Neural cell (in vitro differentiated cells): Measurements from ENCODE around the gene TULP4. TPM values are rescaled to one million over a fixed set of nuclear protein-coding genes. Genes with fewer than 3 reads are reported as not detected.

ENCODE experiments used
- H2AFZ ChIP-seq: fragments of 200-600, 300-800 bp; sonication (generic), shearing (Covaris generic); 2 replicates; pipeline ENCODE4 v1.6.0; 2014; ENCODE audit warnings: low read depth, mild to moderate bottlenecking, antibody characterized with exemption, low read length, moderate library complexity
- H3F3A ChIP-seq: fragments of 200-600 bp; shearing (Covaris generic); 2 replicates; pipeline ENCODE4 v1.6.1; 2016; ENCODE audit warnings: mild to moderate bottlenecking, moderate library complexity, mixed read lengths, antibody characterized with exemption, low read length; ENCODE audit not compliant: insufficient read depth, poor library complexity, severe bottlenecking
- H3K27ac ChIP-seq: fragments of 200-600, 300-800 bp; sonication (generic), shearing (Covaris generic); 2 replicates; pipeline ENCODE4 v1.5.1; 2014; ENCODE audit warnings: mild to moderate bottlenecking, low read length, moderate library complexity
- H3K27me3 ChIP-seq: fragments of 300-800, 200-600 bp; sonication (generic), shearing (Covaris generic); 2 replicates; pipeline ENCODE4 v1.6.0; 2014; ENCODE audit warnings: mild to moderate bottlenecking, low read depth, low read length, moderate library complexity; ENCODE audit not compliant: insufficient read depth
- H3K36me3 ChIP-seq: fragments of 300-800, 200-600 bp; sonication (generic), shearing (Covaris generic); 2 replicates; pipeline ENCODE4 v1.5.1; 2014; ENCODE audit warnings: mild to moderate bottlenecking, antibody characterized with exemption, low read length, moderate library complexity; ENCODE audit not compliant: insufficient read depth
- H3K4me2 ChIP-seq: fragments of 300-800, 200-600 bp; sonication (generic), shearing (Covaris generic); 2 replicates; pipeline ENCODE4 v1.6.0; 2014; ENCODE audit warnings: mild to moderate bottlenecking, low read length
- H3K4me3 ChIP-seq: fragments of 300-800, 200-600 bp; sonication (generic), shearing (Covaris generic); 2 replicates; pipeline ENCODE4 v1.5.1; 2014; ENCODE audit warnings: mild to moderate bottlenecking, low read length, moderate library complexity
- H3K79me2 ChIP-seq: fragments of 200-600 bp; shearing (Covaris generic); replicated peaks from 2 replicates; pipeline ENCODE4 v1.6.0; 2014; ENCODE audit warnings: mild to moderate bottlenecking, low read length, moderate library complexity; ENCODE audit not compliant: insufficient read depth
- H3K9ac ChIP-seq: fragments of 300-800, 200-600 bp; sonication (generic), shearing (Covaris generic); 2 replicates; pipeline ENCODE4 v1.6.1; 2016; ENCODE audit warnings: mild to moderate bottlenecking, low read length, mixed read lengths
- H3K9me2 ChIP-seq: fragments of 200-600 bp; shearing (Covaris generic); 2 replicates; pipeline ENCODE4 v1.6.1; 2016; ENCODE audit warnings: mild to moderate bottlenecking, low read length, mixed read lengths; ENCODE audit not compliant: insufficient read depth
- H3K9me3 ChIP-seq: fragments of 200-600, 300-800 bp; sonication (generic), shearing (Covaris generic); 2 replicates; pipeline ENCODE4 v1.6.1; 2016; ENCODE audit warnings: mild to moderate bottlenecking, mixed run types, low read length, moderate library complexity, mixed read lengths
- H4K20me1 ChIP-seq: fragments of 200-600 bp; shearing (Covaris generic); 2 replicates; pipeline ENCODE4 v1.6.1; 2016; ENCODE audit warnings: mild to moderate bottlenecking, mixed run types; ENCODE audit not compliant: insufficient read depth
- EP300 ChIP-seq: fragments of 450-650 bp; conservative IDR thresholded peaks from 2 replicates; pipeline ENCODE4 v1.6.1; 2014; ENCODE audit warnings: antibody characterized with exemption, mild to moderate bottlenecking, moderate library complexity; ENCODE audit not compliant: poor library complexity, severe bottlenecking
- EZH2 ChIP-seq: fragments of 200-600, 300-800 bp; shearing (Covaris generic), sonication (generic); IDR thresholded peaks from 2 replicates; pipeline ENCODE4 v1.6.1; 2014; ENCODE audit warnings: antibody characterized with exemption, low read length, borderline replicate concordance, mild to moderate bottlenecking; ENCODE audit not compliant: insufficient read depth, poor library complexity, severe bottlenecking
- MXI1 ChIP-seq: fragments of 450-650 bp; conservative IDR thresholded peaks from 2 replicates; pipeline ENCODE4 v1.6.1; 2014; ENCODE audit warnings: antibody characterized with exemption, mild to moderate bottlenecking; ENCODE audit not compliant: poor library complexity, severe bottlenecking
- POLR2AphosphoS5 ChIP-seq: IDR thresholded peaks from 2 replicates; pipeline ENCODE4 v1.6.1; 2012
- RAD21 ChIP-seq: fragments of 450-650 bp; conservative IDR thresholded peaks from 2 replicates; pipeline ENCODE4 v1.6.1; 2014; ENCODE audit warnings: antibody characterized with exemption, mild to moderate bottlenecking, moderate library complexity
- SMC3 ChIP-seq: fragments of 450-650 bp; conservative IDR thresholded peaks from 2 replicates; pipeline ENCODE4 v1.6.1; 2014; ENCODE audit warnings: antibody characterized with exemption, mild to moderate bottlenecking, moderate library complexity; ENCODE audit not compliant: poor library complexity
- TAF1 ChIP-seq: IDR thresholded peaks from 2 replicates; pipeline ENCODE4 v1.6.1; 2012; ENCODE audit warnings: low read depth
- polyA plus RNA-seq: library from polyadenylated mRNA; depleted of rRNA; stranded (reverse); fragments of >200 nt; gene quantifications from 2 replicates; pipeline ENCODE4 v1.2.3, GENCODE V29; 2014
- TF ChIP-seq, protein P1 (sequence below): fragments of 450-650 bp; IDR thresholded peaks from 2 replicates; pipeline ENCODE4 v1.5.1; 2014; ENCODE audit warnings: antibody characterized with exemption, mild to moderate bottlenecking, moderate library complexity; ENCODE audit not compliant: poor library complexity, severe bottlenecking
- TF ChIP-seq, protein P2 (sequence below): IDR thresholded peaks from 2 replicates; pipeline ENCODE4 v1.6.1; 2012; ENCODE audit warnings: borderline replicate concordance

TULP4 gene
- polyA plus RNA-seq, 1 donor from 2014 or later, result 30.6 TPM

GRCh38 chr6:158489441-158489840 lies 177.2 kb downstream of the TULP4 start:
- Histone ChIP-seq H3K79me2 (no peaks in the 10 kb centered on the region), H3K4me3 (no peak overlapping the region), H3K9me2 (no peaks in the 10 kb centered on the region), H3K9me3 (no peaks in the 10 kb centered on the region), H3K27me3 (no peaks in the 10 kb centered on the region), H2AFZ (no peak overlapping the region), H3K4me2 (no peak overlapping the region), H3K27ac (no peak overlapping the region), H3K36me3 (no peaks in the 10 kb centered on the region), H3K9ac (no peak overlapping the region), H3F3A (no peaks in the 10 kb centered on the region), H4K20me1 (no peaks in the 10 kb centered on the region)
- TF ChIP-seq MXI1, result no peak
- TF ChIP-seq EZH2, result no peak
- no peak for TF ChIP-seq EP300
- TF ChIP-seq, protein P1, sequence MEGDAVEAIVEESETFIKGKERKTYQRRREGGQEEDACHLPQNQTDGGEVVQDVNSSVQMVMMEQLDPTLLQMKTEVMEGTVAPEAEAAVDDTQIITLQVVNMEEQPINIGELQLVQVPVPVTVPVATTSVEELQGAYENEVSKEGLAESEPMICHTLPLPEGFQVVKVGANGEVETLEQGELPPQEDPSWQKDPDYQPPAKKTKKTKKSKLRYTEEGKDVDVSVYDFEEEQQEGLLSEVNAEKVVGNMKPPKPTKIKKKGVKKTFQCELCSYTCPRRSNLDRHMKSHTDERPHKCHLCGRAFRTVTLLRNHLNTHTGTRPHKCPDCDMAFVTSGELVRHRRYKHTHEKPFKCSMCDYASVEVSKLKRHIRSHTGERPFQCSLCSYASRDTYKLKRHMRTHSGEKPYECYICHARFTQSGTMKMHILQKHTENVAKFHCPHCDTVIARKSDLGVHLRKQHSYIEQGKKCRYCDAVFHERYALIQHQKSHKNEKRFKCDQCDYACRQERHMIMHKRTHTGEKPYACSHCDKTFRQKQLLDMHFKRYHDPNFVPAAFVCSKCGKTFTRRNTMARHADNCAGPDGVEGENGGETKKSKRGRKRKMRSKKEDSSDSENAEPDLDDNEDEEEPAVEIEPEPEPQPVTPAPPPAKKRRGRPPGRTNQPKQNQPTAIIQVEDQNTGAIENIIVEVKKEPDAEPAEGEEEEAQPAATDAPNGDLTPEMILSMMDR, result no peak
- no peak for TF ChIP-seq SMC3
- TF ChIP-seq POLR2AphosphoS5, result no peak
- TF ChIP-seq, protein P2, sequence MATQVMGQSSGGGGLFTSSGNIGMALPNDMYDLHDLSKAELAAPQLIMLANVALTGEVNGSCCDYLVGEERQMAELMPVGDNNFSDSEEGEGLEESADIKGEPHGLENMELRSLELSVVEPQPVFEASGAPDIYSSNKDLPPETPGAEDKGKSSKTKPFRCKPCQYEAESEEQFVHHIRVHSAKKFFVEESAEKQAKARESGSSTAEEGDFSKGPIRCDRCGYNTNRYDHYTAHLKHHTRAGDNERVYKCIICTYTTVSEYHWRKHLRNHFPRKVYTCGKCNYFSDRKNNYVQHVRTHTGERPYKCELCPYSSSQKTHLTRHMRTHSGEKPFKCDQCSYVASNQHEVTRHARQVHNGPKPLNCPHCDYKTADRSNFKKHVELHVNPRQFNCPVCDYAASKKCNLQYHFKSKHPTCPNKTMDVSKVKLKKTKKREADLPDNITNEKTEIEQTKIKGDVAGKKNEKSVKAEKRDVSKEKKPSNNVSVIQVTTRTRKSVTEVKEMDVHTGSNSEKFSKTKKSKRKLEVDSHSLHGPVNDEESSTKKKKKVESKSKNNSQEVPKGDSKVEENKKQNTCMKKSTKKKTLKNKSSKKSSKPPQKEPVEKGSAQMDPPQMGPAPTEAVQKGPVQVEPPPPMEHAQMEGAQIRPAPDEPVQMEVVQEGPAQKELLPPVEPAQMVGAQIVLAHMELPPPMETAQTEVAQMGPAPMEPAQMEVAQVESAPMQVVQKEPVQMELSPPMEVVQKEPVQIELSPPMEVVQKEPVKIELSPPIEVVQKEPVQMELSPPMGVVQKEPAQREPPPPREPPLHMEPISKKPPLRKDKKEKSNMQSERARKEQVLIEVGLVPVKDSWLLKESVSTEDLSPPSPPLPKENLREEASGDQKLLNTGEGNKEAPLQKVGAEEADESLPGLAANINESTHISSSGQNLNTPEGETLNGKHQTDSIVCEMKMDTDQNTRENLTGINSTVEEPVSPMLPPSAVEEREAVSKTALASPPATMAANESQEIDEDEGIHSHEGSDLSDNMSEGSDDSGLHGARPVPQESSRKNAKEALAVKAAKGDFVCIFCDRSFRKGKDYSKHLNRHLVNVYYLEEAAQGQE, result no peak
- no peak for TF ChIP-seq RAD21
- no peak for TF ChIP-seq TAF1

GRCh38 chr6:158492881-158493280 lies 180.6 kb downstream of the TULP4 start:
- H3K79me2 ChIP-seq, result no peaks in the 10 kb centered on the region
- no peak overlapping the region for H3K9ac ChIP-seq
- no peaks in the 10 kb centered on the region for H3K9me3 ChIP-seq
- H2AFZ ChIP-seq, result no peak overlapping the region
- H3K9me2 ChIP-seq, result no peaks in the 10 kb centered on the region
- no peaks in the 10 kb centered on the region for H3K36me3 ChIP-seq
- no peaks in the 10 kb centered on the region for H4K20me1 ChIP-seq
- no peak overlapping the region for H3K4me2 ChIP-seq
- TF ChIP-seq MXI1 (no peak), RAD21 (no peak), SMC3 (no peak), EZH2 (no peak), EP300 (no peak), TAF1 (no peak), POLR2AphosphoS5 (no peak)
- TF ChIP-seq, protein P2, result no peak
- TF ChIP-seq, protein P1, result no peak
- H3K27ac ChIP-seq, result no peak overlapping the region
- no peak overlapping the region for H3K4me3 ChIP-seq
- no peaks in the 10 kb centered on the region for H3F3A ChIP-seq
- no peaks in the 10 kb centered on the region for H3K27me3 ChIP-seq
